Measurements from ENCODE around the gene EFTUD2. TPM values are rescaled to one million over a fixed set of nuclear protein-coding genes. Genes with fewer than 3 reads are reported as not detected.

The EFTUD2 gene
- total and polyA plus RNA-seq, 9 of the 15 experiments (the other 6 are each of a cell fraction or from before 2014, with no cell fraction given) = 65.8 to 362 (median 218) TPM

DNA sequence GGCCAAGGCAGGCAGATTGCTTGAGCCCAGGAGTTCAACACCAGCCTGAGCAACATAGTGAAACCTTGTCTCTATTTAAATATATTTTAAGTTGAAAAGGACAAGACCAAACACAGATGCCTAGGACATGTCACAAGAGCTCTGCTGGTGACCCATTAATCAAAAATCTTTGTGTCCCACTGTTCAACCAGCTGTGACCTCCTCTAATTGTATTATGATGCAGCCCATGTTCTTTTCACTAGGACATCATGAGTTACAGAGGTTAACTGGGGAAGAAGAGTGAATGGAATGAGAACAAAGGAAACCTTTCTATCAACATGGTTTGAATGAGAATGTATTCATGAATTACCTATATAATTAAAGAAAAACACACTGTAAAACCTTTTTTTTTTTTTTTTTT, 7.0 kb downstream of the EFTUD2 start (continued):
- TF ChIP-seq, protein P1, sequence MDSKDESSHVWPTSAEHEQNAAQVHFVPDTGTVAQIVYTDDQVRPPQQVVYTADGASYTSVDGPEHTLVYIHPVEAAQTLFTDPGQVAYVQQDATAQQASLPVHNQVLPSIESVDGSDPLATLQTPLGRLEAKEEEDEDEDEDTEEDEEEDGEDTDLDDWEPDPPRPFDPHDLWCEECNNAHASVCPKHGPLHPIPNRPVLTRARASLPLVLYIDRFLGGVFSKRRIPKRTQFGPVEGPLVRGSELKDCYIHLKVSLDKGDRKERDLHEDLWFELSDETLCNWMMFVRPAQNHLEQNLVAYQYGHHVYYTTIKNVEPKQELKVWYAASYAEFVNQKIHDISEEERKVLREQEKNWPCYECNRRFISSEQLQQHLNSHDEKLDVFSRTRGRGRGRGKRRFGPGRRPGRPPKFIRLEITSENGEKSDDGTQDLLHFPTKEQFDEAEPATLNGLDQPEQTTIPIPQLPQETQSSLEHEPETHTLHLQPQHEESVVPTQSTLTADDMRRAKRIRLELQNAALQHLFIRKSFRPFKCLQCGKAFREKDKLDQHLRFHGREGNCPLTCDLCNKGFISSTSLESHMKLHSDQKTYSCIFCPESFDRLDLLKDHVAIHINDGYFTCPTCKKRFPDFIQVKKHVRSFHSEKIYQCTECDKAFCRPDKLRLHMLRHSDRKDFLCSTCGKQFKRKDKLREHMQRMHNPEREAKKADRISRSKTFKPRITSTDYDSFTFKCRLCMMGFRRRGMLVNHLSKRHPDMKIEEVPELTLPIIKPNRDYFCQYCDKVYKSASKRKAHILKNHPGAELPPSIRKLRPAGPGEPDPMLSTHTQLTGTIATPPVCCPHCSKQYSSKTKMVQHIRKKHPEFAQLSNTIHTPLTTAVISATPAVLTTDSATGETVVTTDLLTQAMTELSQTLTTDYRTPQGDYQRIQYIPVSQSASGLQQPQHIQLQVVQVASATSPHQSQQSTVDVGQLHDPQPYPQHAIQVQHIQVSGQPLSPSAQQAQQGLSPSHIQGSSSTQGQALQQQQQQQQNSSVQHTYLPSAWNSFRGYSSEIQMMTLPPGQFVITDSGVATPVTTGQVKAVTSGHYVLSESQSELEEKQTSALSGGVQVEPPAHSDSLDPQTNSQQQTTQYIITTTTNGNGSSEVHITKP (IDR thresholded peaks at IDR 0.05; ENCODE audit: partially characterized antibody) = no peak
- TF ChIP-seq TCFL5 (CRISPR knock-in tag; conservative IDR thresholded peaks at IDR 0.05) = no peak
- no peak for TF ChIP-seq ZNF780A (CRISPR knock-in tag; IDR thresholded peaks at IDR 0.05)
- TF ChIP-seq WHSC1 (IDR thresholded peaks at IDR 0.05; ENCODE audit: low read length) = no peak
- no peak for TF ChIP-seq ZNF23 (CRISPR knock-in tag; IDR thresholded peaks at IDR 0.05)
- TF ChIP-seq GABPA (tag; conservative IDR thresholded peaks at IDR 0.05; ENCODE audit: low read depth) = no peak
- TF ChIP-seq MCM7 (IDR thresholded peaks at IDR 0.05) = no peak
- no peak for TF ChIP-seq ZNF140 (CRISPR knock-in tag; IDR thresholded peaks at IDR 0.05)
- TF ChIP-seq ZNF444 (CRISPR knock-in tag; IDR thresholded peaks at IDR 0.05) = no peak
- TF ChIP-seq BACH1 (tag; IDR thresholded peaks at IDR 0.05) = no peak
- TF ChIP-seq, protein P2, sequence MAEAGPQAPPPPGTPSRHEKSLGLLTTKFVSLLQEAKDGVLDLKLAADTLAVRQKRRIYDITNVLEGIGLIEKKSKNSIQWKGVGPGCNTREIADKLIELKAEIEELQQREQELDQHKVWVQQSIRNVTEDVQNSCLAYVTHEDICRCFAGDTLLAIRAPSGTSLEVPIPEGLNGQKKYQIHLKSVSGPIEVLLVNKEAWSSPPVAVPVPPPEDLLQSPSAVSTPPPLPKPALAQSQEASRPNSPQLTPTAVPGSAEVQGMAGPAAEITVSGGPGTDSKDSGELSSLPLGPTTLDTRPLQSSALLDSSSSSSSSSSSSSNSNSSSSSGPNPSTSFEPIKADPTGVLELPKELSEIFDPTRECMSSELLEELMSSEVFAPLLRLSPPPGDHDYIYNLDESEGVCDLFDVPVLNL (CRISPR knock-in tag; IDR thresholded peaks at IDR 0.05; ENCODE audit: low read depth) = no peak

All from K562 (cell line).